ENCODE data around the gene CFAP69. TPM values are rescaled to one million over a fixed set of nuclear protein-coding genes. Genes with fewer than 3 reads are reported as not detected.

CFAP69 gene
- total and polyA plus RNA-seq, 2 of the 8 experiments (the other 6 are each of a cell fraction or from before 2014, with no cell fraction given) = 1.00 to 3.8 TPM

GRCh38 chr7:90311175-90311574 is 66.2 kb downstream of the CFAP69 start:
- no peaks in the 10 kb centered on the region for H3K36me3 ChIP-seq (ENCODE audit: control insufficient read depth in 2 of 4, insufficient read depth in 4 of 4, low read length in 3 of 4)
- no peak overlapping the region for H3K27ac ChIP-seq (ENCODE audit: low read depth, low read length)
- H2BK5ac ChIP-seq (ENCODE audit: low read depth, low read length) = no peak overlapping the region
- DNase-seq (ENCODE audit: low read depth in 1 of 2, low spot score in 2 of 2) (no peak), FAIRE-seq (no peak)
- H4K5ac ChIP-seq (ENCODE audit: insufficient read length, low read depth, low read length) = no peak overlapping the region
- H4K8ac ChIP-seq (ENCODE audit: extremely low read depth, insufficient read depth, low read length) = no peak overlapping the region
- no peak overlapping the region for H2AK5ac ChIP-seq (ENCODE audit: low read depth, low read length)
- CTCF ChIA-PET (ENCODE audit: partially characterized antibody) = interaction anchor here (0.8 to 3.0 kb wide), 12 partner anchors 10 to 158 kb away, joined by 3 to 32 read pairs (median 5); partner anchors contain the start of genes FAM237B and GTPBP10
- no peak overlapping the region for H4K91ac ChIP-seq (replicated peaks; ENCODE audit: insufficient read length, low read length)
- no peak overlapping the region for H2BK20ac ChIP-seq (ENCODE audit: low read length)
- no peak overlapping the region for H3K23ac ChIP-seq (ENCODE audit: insufficient read length)
- H3K4me2 ChIP-seq (ENCODE audit: insufficient read depth in 1 of 2, low read depth in 2 of 2, low read length in 2 of 2) = no peak overlapping the region
- no peak overlapping the region for H3K4me3 ChIP-seq (ENCODE audit: extremely low read depth in 1 of 4, insufficient read depth in 2 of 4, low read depth in 3 of 4, low read length in 4 of 4)
- POLR2A ChIA-PET (ENCODE audit: partially characterized antibody) = no interaction called here
- H2BK12ac ChIP-seq (ENCODE audit: low read depth, low read length) = no peak overlapping the region
- no peak overlapping the region for H3K4ac ChIP-seq (replicated peaks; ENCODE audit: insufficient read length, low read depth, low read length)
- no peaks in the 10 kb centered on the region for H3K27me3 ChIP-seq (replicated peaks in 1 of 4; ENCODE audit: control insufficient read depth in 3 of 4, extremely low read depth in 1 of 4, insufficient read depth in 3 of 4, low read length in 3 of 4)
- no peak overlapping the region for H2AFZ ChIP-seq (ENCODE audit: low read length)
- no peaks in the 10 kb centered on the region for H3K79me2 ChIP-seq (ENCODE audit: control insufficient read depth in 1 of 2, insufficient read depth in 2 of 2, low read length in 2 of 2)
- no peak overlapping the region for H2BK15ac ChIP-seq (ENCODE audit: low read length)
- no peak overlapping the region for H3K18ac ChIP-seq (ENCODE audit: extremely low read depth, low read length)
- no peaks in the 10 kb centered on the region for H3K23me2 ChIP-seq (ENCODE audit: low read depth, low read length)
- H3K9me3 ChIP-seq (ENCODE audit: insufficient read depth in 2 of 2, low read depth in 1 of 2, low read length in 1 of 2) = no peaks in the 10 kb centered on the region
- no peak overlapping the region for H3K56ac ChIP-seq (replicated peaks; ENCODE audit: insufficient read length, low read depth, low read length)
- H3K79me1 ChIP-seq (ENCODE audit: low read depth, low read length) = no peaks in the 10 kb centered on the region
- no peaks in the 10 kb centered on the region for H3K4me1 ChIP-seq (replicated peaks in 1 of 4; ENCODE audit: control insufficient read depth in 3 of 4, insufficient read depth in 4 of 4, low read length in 3 of 4)
- no peak overlapping the region for H3K14ac ChIP-seq (ENCODE audit: insufficient read length)
- H2BK120ac ChIP-seq (replicated peaks; ENCODE audit: low read depth, low read length) = no peak overlapping the region
- H3K9ac ChIP-seq (replicated peaks in 1 of 4; ENCODE audit: extremely low read depth in 1 of 4, low read depth in 3 of 4, low read length in 3 of 4) = no peak overlapping the region
- no peaks in the 10 kb centered on the region for H4K20me1 ChIP-seq (replicated peaks in 1 of 2; ENCODE audit: control insufficient read depth in 1 of 2, insufficient read depth in 2 of 2, low read length in 2 of 2)
- TF ChIP-seq SP1 (IDR thresholded peaks at IDR 0.05; ENCODE audit: low read depth, low read length) (no peak), POLR2AphosphoS5 (IDR thresholded peaks at IDR 0.05; ENCODE audit: low read depth, low read length) (no peak), SRF (IDR thresholded peaks at IDR 0.05; ENCODE audit: low read depth, low read length) (no peak), ATF3 (IDR thresholded peaks at IDR 0.05; ENCODE audit: insufficient read depth, low read depth, low read length) (no peak), HDAC6 (IDR thresholded peaks at IDR 0.05; ENCODE audit: low read depth, low read length) (no peak), TEAD4 (IDR thresholded peaks at IDR 0.05; ENCODE audit: low read depth, low read length) (no peak), POU5F1 (IDR thresholded peaks at IDR 0.05; ENCODE audit: low read depth, low read length) (no peak), TAF7 (optimal IDR thresholded peaks at IDR 0.05; ENCODE audit: borderline replicate concordance, low read depth, low read length) (no peak), CEBPB (IDR thresholded peaks at IDR 0.05; ENCODE audit: low read depth, low read length) (no peak), HDAC2 (IDR thresholded peaks at IDR 0.05; ENCODE audit: borderline replicate concordance in 1 of 2, low read depth in 2 of 2, low read length in 2 of 2) (no peak), CBX5 (IDR thresholded peaks at IDR 0.05; ENCODE audit: low read depth, low read length) (no peak), RAD21 (IDR thresholded peaks at IDR 0.05 in 1 of 2, conservative IDR thresholded peaks at IDR 0.05 in 1 of 2; ENCODE audit: low read depth in 2 of 2, low read length in 2 of 2) (no peak), ZNF274 (IDR thresholded peaks at IDR 0.05; ENCODE audit: borderline replicate concordance, extremely low read depth, low read length) (no peak), KDM5A (IDR thresholded peaks at IDR 0.05; ENCODE audit: low read length) (no peak), BACH1 (IDR thresholded peaks at IDR 0.05; ENCODE audit: low read length) (no peak), SIRT6 (IDR thresholded peaks at IDR 0.05; ENCODE audit: low read length) (no peak)
